ENCODE data around the gene GLRX.

DNA sequence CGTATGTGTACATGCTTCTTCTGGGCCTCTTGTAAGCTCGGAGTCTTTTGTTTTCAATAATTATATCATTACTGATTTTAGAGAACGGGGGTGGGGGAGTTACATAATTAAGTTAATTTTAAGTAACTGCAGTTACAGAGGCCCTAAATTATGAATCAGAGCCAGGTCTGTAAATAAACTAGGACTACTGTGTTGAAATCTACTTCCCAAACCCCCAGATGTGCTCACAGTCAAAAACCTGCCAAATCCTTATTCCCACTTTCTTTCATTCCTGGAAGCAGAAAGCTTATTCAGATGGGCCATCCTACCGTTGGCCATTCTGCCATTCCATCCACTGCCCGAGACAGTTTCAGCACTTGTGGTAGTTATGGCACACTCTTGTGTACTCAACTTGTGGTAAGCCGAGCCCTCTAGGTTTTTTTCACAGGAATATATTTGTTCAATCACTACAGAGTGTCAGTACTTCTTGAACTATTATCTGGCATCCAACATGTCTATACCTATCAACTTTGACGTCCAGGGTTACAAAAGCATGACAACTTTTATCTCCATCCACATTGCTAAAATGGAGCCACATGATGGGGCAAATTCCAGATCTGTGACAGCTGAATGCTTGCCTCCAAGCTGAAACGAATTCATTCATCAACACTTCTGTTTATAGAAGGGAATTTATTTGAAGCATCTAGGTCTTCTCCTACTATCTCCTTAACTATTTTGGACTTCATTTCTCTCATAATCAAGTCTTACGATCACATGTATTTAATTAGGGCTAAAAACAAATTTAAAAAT is 37.8 kb downstream of the GLRX start:
- no peak for TF ChIP-seq REST (IDR thresholded peaks at IDR 0.05)
- no peak for TF ChIP-seq CTCF (IDR thresholded peaks at IDR 0.05)
- TF ChIP-seq POLR2A (IDR thresholded peaks at IDR 0.05; ENCODE audit: low read length), result no peak
- no peak for TF ChIP-seq ZNF302 (CRISPR knock-in tag; IDR thresholded peaks at IDR 0.05)
- no peak for TF ChIP-seq CEBPB (IDR thresholded peaks at IDR 0.05)
- no peak for TF ChIP-seq ESRRA (IDR thresholded peaks at IDR 0.05; ENCODE audit: borderline replicate concordance, low read length)
- TF ChIP-seq NR3C1 (IDR thresholded peaks at IDR 0.05), result no peak

Measured in A549 (cell line).